T-helper 9 cell (primary cell): ENCODE measurements around the gene SMARCAL1.
A peak's percentile ranks its signal among the peaks of the same experiment; 100 is the strongest.

Source experiments
- DNase-seq: peaks from one replicate; pipeline ENCODE4 v3.0.0-alpha.2; 2020

SMARCAL1 gene

GRCh38 chr2:216392945-216393840, 19.1 kb upstream of the SMARCAL1 start:
- no peak for DNase-seq

DNA sequence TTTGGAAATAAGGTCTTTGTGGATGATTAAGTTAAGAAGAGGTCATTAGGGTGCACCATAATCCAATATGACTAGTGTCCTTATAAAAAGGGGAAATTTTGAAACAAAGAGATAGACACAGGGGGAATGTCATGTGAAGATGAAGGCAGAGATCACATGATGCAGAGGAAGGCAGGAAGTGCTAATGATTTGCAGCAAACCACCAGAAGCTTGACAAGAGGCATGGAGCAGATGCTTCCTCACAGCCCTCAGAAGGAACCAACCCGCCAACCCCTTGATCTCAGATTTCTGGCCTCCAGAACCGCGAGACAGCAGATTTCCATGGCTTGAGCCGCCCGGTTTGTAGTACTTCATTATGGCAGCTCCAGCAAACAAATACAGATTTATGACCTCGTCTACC, 17.4 kb upstream of the SMARCAL1 start:
- no peak for DNase-seq

DNA sequence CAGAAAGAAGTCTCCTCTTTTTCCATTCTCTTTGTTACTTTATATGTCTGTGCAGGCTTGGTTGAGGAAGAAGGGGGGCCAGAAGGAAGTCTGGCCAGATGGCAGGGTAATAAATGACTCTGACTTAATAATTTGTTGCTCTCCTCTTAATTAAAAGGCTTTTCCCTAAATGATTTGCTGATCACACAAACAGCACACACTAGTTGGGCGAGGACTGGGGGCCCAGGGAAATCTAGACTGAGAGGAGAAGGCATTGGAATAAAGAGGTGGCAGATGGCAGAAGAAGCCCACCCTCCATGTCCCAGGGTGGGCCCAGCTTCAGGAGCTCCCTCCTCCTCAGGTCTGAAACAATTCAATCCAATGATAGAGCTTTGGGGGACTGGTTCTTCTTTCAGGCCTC, 12.7 kb upstream of the SMARCAL1 start:
- DNase-seq = no peak

DNA sequence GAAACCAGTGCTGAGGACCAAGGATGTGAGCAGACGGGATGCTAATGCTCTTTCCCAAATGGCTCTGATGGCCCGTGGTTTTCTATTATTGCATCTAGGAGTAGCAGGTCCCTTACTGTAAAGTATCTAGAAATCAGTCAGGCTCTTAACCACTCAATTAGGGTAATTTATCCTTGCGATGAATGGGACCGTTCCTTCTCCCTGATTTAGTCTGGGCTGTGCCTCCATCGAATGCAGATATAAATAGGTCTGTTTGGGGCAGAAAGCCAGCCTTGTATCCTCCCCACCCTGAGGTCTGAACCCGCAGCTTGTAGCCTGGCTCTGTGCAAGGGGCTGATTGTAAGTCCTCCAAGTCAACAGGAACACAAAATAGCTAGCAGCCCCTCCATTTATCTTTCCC, 9.5 kb upstream of the SMARCAL1 start:
- DNase-seq = no peak

- peak; percentile 27 for DNase-seq
Measured at GRCh38 chr2:216404010-216404618, 8.2 kb upstream of the SMARCAL1 start.

GRCh38 chr2:216405588-216405987, 6.7 kb upstream of the SMARCAL1 start:
- DNase-seq = no peak

DNA sequence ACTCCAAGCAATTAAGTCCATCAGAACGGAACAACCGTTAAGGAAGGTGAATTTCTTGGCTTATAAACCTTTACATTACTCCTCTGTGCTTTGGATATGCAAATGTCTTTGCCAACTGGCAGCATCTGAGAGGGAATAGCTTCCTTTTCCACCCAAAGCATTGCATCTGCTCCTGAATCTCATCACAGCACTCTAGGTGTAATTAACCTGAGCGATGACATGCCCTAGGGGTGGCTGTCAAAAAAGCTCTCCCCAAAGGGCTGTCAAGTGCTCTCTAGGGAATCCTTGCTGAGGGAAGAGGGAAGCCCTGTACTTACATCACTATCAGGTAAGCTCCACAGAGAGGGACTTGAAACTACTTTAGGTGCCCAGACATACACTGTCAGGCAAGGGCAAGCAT, 5.5 kb upstream of the SMARCAL1 start:
- DNase-seq = no peak

- DNase-seq = no peak
Measured at GRCh38 chr2:216408426-216409290, 3.6 kb upstream of the SMARCAL1 start.

- no peak for DNase-seq
Measured at GRCh38 chr2:216410550-216410949, 1.7 kb upstream of the SMARCAL1 start.

DNA sequence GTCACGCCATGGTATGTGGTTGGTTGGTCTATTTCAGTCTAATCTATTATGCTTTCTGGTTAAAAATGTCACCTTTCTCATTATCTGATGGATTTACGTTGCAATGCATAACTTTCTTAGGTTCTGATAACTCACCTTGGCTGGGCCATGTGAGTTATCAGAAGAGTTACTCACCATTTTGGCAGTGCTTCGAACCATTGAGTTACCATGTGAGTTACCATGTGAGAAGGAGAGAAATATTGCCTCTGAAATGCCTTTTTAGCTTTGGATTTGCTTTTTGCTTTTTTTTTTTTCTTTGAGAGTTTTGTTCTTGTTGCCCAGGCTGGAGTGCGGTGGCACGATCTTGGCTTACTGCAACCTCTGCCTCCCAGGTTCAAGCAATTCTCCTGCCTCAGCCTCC, 1.6 kb downstream of the SMARCAL1 start:
- no peak for DNase-seq

- no peak for DNase-seq
Measured at GRCh38 chr2:216414772-216415319, 2.6 kb downstream of the SMARCAL1 start.

DNA sequence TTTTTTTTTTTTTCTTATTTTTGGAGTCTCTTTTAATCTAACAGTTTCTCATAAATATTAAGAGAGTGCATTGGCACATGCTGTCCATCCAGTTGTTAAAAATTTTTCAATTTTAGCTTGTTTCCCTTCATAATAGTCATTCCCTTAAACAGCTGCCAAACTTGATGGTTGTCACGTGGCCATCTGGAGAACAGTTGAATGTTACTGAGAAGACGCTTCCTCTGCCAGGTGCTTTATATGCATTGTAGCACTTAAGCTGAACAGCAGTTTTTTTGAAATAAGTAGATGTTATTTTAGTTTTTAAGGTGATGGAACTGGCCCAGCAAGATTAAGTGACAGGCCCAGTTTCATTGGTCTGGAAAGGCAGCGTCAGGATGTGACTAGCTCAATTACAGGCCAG, 3.3 kb downstream of the SMARCAL1 start:
- no peak for DNase-seq

GRCh38 chr2:216416571-216417307, 4.5 kb downstream of the SMARCAL1 start:
- DNase-seq = no peak

DNA sequence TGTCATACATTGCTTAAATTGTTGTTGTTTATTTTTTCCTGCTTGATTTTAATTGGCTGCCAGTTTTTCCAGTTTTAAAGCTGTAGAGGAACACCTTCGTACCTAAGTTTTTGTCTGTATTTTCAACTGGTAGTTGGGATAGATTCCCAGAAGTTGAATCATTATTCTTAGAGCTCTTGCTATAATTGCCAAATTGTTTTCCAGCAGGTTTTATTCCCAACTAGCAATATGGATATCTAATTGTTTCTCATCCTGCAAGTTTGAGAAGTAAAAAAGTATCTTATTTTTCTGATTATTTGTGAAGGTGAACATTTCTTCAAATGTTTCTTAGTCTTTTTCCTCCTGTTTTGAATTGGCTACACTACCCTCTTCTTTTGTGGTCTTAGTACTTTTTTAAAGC, 6.7 kb downstream of the SMARCAL1 start:
- no peak for DNase-seq

GRCh38 chr2:216420367-216421101, 8.2 kb downstream of the SMARCAL1 start:
- no peak for DNase-seq

DNA sequence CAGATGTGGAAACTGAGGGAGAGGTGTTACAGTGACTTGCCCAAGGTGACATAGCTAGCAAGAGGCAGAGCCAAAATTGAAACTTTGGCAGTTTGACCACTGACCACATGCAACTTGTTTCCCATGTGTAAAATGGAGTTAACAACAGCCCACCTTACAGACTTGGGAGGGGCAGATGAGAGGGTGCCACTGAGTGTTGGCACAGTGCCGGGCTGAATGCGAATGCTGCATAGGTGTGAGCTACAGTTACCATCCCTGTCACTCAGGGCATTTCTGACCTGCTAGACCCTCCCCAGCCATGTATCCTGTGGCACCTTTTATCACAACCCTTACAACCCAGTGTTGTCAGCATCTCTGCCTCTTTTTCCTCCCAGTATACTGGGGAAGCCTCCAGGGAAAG, 10.8 kb downstream of the SMARCAL1 start:
- no peak for DNase-seq

GRCh38 chr2:216424274-216424673, 12.0 kb downstream of the SMARCAL1 start:
- DNase-seq = no peak

GRCh38 chr2:216425008-216425787, 12.9 kb downstream of the SMARCAL1 start:
- DNase-seq = no peak

DNA sequence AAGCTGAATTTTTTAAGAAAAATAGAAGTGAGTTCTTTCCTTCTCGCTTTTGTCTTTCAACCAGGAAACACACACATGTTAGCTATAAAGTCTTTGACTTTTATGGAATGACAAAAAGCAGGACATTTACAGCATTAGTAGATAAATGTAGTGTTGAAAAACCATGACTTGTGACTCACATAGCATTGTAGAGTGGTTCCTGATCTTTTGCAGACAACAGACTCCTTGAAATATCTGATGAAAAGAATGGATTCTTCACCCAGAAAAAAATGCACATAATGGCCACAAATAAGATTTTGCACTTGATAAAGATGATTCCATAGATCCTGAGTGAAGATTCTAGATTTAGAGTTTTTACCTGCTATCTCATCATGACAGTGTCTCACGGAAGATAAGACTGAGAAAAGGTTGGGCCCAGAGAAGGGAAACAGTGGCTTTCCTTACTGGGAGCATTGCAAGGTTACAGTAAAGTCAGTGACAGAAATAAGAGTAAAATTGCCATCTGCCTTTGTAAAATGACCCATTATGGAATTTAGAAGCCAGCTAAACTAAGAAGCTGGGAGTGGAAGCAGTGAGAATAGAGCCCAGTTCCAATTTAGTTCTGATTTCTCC, 14.0 kb downstream of the SMARCAL1 start:
- DNase-seq = no peak

- DNase-seq = no peak
Measured at GRCh38 chr2:216426938-216427337, 14.7 kb downstream of the SMARCAL1 start.
